Measurements from ENCODE around the gene SOX21.

The SOX21 gene

DNA sequence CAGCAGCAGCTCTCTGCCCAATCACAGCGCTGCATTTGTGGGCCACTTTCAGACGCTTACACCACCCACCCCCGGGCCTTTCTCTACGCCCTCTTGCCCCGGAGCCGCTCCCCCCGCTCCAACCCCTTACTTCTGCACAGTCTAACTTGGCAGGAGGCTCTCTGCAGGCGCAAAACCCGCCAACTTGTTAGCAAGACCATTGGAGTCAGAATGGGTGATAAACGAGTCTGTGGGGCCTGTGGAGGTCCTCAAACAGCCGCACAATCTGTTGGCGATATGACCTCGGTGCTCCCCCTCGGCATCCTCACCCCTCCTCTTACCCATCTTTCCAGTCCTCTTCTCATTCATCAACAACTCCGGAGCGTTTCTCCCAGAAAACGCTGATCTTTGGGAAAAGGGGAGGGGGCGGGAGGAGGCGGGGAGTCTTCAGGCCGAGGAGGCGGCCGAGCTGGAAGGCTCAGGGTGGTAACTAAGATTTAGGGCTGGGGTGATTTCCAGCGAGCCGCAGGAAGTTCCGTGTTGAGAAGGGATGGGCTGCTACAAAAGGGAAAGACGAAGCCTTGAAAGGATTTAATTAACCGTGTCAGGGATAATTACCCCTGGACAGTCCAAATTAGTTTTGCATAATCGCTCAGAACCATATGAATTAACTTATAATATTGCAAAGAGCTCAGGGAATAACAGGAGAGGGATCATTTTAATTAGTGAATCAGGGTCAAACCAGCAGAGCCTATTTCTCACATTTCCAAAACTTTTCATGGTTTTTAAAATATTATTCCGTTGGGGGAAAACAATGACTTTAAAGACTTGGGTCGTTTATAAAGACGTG is 4.1 kb downstream of the SOX21 start:
- DNase-seq: no peak

DNA sequence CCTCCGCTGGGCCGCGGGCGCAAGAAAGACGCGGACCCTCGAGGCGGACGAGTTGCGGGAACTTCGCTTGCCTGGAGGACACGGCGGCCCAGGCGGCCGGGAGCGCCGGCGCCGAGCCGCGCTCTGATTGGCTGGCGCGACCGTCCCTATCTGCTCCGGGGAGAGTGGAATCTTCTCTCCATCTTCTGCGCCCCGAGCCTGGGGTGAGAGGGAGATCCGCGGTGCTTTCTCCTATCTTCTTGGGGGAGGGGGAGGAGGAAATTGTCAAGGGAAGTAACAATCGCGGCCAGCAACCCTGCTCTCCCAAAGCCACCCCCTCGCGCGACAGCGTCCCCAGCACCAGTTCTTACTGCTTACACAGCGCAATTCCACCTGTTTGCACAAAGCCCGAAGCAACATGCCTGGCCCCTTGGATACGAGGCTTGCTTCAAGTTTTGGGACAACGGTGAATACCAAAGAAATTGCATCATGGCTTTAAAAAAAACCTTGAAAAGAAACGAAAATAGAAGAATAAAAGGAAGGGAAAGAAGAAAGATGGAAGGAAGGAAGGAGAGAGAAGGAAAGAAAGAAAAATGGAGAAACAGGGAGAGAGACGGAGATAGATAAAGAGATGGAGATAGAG is 4.8 kb downstream of the SOX21 start:
- no peak for DNase-seq

DNA sequence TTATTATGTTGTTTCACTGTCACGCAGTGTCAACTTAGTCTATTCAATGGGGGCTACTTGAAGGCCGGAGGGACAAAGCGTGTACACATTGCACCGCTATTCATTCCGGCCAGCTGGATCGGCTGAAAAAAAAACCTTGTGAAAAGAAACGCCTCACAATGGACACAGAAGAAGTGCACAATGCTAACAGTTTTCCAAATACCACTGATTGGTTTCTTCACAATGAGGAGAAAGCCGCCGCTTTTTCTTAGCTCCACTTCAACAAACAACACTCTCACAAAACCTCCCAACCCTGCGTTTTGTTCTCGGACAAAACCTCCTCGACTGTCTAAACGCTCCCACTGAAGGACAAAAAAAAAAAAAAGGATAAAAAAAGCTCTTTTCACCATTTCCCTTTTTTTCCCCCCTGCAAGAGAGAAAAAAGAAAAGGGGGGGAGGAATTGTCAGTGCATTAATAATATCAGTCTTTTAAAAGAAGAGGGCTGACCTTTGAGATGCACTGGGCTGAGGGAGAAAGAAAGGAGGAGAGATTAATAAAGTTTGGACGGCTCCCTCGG is 5.4 kb downstream of the SOX21 start:
- no peak for DNase-seq

DNA sequence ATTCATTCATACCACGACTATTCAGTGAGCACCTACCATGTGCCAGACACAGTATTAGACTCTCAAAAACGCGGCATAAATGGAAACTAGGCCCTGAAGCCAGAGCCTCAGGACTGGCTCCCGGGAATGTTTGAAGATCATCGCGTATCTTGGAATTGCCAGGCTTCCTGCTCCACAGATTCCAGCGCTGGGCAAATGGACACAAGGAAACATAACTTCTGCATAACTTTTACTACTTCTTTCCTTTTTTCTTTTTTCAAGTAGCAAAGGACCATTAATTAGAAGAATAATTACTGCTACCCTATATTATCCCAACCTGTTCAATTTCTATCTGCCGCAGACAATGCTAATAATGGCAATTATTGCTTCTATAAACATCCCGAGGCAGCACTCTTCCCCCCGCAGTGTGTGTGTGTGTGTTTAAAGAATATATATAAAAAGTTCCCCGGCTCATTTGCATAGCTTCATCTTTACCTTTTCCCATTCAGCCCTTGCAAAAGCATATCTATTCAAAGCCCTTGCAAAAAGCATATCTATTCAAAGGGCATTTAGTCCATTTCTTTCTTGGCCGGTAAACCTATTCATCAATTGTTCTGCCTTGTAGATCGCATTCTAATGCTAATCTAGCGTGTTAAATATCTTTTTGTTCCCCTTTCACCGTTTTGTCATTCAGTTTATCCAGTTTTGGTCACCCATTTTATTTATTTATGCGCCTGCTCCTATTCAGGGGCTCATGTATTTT is 6.1 kb downstream of the SOX21 start:
- DNase-seq: no peak

DNA sequence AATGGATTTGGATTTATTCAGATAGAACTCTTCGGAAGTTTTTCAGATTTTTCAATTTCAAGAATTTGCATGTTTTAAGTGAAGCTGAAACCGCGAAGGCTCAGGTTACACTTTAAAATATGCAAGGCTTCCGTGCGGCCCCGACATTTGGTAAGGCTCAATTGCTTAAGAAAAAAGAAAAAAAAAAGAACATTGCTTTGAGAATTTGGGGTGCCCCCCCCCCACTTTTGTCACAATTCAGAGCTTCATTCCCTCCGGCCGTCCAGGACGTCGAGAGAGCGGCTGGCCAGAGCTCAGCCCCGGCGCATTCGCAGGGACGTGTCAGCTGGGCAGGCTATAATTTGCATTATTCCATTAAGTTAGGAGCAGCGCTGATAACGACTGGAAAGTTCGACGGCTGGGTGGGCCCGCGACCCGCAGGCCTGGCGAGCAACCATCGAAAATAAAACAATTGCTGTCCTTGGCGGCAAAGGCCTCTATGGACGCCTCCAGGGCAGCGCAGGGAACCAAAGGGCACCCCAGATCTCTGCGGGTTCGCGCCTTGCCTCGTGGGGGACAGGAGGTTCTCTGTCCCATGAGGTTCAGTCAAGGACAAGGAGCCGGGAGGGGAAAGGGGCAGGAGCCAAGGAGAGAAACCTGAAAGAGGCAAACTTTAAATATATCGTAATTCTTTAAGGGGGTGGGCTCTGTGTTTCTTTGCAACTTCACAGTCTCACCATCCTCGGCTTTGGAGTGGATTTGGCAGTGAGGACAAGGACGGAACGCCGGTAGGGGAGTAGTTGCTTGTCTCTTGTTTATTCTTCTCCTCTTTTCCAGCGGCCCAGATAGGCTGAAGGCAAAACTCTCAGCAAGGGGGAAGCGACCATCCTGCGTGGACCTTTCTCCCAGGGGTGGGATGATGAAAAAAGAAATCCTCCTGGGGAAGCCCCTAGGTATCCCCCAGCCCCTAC is 7.0 kb downstream of the SOX21 start:
- DNase-seq: no peak

DNA sequence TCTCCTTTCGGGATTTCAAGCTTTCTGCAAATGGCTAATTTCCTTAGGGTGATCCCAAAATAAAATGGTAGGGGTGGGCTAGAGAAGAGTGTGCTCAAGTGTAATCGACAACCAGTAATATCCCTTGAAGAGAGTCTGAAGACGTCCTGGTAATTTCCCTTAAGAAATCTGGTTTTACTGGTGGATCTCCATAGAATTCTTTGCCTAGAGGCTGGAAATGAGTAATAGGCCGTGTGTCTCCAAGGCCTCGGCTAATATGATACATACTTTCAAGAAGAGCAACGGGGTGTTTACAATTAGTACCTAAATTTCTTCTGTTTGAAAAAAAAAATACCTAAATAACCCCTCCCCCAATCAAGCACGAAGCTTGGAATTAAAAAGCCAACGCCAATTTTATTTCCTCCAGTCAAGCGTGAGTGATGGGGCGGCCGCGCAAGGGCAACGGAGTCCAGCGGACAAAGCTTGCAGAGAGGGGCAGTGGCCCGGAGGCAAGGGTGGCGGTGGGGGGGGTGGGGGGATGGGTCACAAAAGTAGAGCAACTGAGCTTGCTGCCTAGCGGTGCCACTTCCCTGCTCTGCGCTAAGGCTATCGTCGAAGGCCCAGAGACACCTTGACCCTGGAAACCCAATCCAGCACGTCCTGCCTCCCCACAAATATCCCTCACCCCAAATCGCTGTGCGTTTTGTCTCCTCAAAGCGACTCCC is 7.8 kb downstream of the SOX21 start:
- no peak for DNase-seq

DNA sequence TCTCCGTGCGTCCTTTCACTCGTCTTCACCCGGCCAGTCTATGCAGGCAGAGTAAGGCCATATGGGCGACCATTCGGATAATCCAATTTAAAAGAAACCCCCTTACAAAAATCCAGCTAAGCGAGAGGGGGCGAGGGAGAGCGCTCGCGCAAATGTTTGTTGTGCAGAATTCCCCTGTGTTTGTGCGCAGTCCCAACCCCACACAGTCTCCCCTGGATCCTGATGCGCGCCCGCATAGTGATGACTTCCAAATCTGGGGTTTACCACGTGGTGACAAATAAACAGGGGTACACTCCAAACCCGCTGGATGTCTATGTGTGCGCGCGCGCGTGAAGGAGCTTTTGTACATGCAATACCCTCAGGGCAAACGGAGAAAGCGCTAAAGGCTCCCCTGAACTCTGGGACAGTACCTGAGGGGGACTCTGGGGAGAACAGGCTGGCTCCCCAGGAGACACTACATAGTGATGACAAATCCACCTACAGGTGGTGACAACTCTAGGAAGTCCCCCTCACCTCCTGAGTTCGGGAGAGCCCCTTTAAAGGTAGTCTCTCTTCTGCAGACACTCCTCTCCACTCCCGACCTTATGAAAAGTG is 8.5 kb downstream of the SOX21 start:
- no peak for DNase-seq

DNA sequence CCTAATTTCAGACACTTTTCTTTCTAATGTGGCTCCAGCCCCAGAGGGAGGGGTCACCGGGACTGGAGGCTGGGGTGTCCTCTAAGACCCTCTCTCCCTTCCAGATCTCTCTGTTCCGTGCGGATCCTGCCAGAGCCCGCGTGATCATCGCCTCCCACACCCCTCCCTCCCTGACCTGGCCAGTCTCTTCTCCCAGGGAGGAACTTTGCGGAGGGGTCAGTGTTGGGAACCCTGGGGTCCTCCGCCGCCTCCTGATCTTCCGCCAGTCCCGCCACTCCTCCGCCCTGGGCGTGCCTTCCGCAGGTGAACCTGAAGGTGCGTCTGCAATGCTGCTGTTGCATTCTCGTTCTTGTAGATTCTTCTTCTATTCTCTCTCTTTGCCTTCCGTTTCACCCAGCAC is 9.1 kb downstream of the SOX21 start:
- DNase-seq: no peak

DNA sequence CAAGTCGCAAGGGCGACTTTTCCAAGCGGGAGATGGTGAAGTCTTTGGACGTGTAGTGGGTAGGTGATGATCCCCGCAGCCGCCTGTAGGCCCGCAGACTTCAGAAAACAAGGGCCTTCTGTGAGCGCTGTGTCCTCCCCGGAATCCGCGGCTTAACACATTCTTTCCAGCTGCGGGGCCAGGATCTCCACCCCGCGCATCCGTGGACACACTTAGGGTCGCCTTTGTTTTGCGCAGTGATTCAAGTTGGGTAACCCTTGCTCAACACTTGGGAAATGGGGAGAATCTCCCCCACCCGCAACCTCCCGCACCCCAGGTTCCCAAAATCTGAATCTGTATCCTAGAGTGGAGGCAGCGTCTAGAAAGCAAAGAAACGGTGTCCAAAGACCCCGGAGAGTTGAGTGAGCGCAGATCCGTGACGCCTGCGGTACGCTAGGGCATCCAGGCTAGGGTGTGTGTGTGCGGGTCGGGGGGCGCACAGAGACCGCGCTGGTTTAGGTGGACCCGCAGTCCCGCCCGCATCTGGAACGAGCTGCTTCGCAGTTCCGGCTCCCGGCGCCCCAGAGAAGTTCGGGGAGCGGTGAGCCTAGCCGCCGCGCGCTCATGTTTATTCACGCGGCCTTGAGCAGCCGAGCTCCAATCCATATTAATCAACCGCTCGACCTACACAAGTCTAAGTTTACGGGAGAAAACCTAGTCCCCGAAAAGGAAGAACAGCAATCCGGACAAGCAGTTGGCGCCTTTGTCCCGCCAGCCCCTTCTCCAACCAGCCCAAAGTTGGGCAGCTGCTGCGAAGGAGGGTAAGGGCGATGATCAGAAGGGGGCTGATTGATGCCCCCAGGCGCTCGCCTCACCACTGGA is 9.9 kb downstream of the SOX21 start:
- no peak for DNase-seq

DNA sequence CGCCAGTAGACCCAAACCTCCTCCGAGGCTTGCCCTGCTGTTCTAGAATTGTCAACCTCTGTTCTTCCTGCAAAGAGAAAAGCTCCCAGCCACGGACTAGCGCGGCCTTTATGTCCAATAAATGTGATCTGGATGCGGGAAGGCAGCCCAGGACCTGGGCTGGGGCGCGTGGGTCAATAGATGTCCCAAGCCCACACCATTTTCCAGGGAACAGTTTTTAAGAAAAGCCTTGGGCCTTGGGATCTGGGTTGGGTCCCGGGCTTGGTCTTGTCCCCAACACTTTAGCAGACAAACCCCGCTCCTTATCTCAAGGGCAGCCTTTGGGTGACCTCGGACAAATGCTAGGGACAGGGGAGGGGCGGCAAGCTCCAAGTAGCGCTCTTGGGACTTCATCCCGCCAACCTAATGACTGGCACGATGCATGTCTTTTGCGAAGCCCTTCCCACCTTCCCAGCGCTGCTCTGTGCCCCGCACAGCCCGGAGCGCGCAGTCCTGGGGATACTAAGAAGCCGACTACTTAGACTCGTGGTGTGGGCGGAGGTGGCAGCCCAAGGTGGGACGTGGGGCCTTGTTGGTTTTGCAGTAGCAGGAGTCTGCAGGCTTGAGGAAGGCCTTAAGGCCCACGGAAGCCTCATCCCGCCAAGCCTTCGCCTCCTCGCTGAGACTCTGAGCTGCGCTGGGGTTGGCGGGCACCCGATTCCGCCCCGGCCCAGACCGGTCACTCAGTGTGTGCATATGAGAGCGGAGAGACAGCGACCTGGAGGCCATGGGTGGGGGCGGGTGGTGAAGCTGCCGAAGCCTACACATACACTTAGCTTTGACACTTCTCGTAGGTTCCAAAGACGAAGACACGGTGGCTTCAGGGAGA is 10.8 kb downstream of the SOX21 start:
- no peak for DNase-seq

DNA sequence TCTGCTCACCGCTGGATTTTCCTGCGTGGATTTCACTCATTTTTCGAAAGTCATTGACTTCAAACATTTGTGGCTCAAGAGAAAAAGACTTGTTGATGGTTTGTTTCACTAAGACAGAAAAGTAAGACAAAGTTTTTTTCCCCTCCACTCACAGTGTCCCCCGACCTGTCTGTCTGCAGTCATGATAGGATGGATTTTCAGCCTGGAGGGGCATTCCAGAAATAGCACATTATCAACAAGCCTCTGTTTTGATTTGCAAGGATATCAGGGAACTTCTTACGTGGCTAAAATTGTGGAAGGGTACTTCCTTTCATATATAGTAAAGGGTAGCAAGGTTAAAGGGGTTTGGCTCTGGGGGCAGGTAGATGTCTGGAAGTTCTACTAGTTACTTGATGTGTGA is 11.8 kb downstream of the SOX21 start:
- DNase-seq: no peak

DNA sequence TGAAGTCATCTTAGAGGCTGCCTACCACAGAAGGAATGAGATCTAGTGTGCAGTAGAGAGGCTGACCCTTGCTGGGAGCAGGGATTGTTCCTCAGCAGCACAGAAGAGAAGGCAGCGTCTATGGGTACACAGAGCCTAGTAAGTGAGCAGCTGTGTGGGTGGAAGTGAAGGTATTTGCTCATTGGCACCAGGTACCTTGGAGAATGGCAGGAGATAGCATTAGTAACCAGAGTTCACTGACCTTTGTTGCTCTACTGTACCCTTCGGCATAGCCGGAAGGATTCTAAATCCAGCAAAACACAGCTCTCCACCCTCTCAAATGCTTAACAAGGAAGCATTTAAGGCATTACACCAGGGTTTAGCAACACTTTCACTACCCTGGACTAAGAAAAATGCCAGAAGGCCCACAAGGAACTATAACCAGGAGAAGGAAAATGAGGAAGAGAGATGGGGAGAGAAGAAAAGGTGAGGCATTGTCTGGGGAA is 12.3 kb downstream of the SOX21 start:
- DNase-seq: no peak

DNA sequence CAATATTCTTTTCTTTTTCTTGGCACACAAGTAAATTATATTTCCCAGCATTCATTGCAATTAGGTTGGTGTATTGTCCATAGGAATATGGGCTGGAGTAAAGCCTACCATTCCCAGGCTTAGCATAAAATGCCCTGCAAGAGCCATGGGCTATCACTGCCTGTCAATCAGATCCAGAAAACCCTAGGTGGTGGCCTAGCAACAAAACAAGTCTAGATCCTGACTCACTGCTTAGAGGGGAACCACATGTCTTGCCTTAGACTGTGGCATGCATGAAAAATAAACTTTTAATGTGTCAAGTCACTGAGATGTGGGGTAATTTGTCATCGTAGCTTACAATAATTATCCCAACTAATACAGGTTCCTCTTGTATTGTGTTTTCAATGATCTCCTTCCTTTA is 16.2 kb downstream of the SOX21 start:
- no peak for DNase-seq

DNA sequence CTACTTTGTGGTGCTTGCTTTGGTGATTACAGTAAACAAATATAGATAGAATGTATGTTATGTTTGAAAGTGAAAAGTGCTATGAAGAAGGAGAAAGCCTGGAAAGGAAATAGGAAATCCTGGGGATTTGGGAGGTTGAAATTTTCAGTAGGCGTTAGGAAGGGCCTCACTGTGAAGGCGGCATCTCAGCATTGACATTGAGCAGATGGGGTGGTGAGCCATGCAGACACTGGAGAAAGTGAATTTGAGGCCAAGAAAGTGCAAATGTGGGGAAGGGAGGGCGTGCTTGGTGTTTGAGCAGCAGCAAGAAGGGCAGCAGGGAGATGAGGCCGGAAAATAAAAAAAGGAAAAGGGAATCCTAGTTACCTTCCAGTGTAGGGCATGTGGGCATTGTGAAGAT is 20.3 kb downstream of the SOX21 start:
- no peak for DNase-seq

DNA sequence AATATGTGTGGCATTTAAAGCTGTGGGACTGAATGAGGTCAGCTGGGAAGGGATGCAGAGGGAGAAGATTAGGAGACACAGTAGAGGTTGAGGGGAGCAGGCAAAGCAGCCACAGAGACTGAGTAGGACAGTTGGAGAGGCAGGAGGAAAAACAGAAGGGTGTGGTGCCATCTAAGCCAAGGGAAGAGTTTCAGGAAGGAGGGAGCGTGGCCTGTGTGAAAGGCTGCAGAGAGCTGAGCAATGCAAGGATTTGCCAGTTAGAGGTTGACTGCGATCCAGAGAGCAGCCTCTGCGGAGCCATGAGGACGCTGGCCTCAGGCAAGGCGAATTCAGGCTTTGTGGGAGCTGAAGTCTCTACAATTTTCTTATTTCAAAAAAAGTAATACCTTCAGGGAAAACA is 28.9 kb downstream of the SOX21 start:
- DNase-seq: no peak

DNA sequence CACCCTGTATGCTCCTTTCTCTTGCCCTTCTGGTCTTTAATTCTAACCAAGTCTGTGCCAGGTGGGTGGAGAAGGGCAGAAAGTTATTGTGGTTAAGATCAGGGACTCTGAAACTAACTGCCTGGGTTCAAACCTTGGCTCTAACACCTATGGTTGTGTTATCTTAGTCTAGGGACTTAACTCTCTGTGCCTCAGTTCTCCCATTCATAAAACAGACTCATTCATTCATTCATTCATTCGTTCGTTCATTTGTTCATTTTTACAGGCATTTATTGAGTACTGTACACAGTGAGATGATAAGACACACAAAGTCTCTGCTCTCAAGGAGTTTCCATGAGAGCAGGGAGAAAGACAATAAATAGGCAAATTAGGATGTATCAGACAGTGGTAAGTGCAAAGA is 30.1 kb downstream of the SOX21 start:
- no peak for DNase-seq

DNA sequence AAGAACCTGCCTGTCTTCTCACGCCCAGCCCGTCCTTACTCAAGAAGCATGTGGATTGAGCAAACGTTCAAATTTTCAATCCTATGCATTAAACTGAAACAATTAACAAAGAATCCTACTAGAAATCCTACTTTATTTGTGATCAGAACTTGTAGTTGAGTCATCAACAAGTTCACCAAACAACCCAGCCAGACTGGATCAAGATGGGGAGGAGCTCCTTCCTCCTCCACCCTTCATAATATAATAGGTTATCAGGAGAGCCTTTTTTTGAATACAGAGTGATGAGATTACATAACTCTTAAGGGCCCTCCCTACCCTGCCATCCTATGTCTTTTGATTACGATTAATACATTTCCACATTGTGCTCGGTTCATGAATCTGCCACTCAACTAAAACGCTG is 32.7 kb downstream of the SOX21 start:
- no peak for DNase-seq

DNA sequence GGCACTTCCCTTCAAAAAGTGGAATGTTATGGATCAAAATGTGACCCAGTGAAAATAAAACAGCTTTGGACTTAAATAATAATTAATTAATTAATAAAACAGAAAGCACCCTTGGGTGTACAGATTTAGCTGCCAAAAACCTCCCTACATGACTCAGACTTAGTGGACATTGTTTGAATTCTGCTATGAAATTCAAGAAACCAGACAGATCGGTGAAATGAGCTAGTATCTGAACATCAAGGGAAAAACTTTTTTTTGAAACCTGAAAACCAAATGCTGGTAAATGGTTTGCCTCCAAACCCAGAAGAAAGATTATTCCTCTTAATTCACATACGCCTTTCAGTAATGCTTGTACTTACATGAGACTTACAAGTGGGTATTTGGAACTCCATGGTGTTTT is 33.5 kb downstream of the SOX21 start:
- no peak for DNase-seq

DNA sequence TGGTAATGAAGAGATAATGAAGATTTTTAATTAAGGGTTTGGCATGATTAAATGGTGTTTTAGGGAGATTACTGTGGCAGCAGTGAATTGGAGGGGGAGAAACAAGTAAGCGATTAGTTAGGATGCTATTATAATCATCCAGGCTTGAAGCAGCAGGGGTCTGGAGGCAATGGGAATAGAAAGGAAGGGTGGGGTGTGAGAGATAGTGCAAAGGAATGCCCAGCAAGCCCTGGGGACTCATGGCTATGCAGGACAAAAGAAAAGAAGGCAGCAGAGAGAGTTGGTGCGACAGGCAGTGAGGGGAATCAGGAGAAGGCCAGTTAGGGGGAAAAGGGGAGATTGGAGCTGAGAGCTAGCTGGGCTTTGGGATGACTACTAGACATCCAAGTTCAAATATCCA is 34.5 kb downstream of the SOX21 start:
- no peak for DNase-seq

Data from effector CD8-positive, alpha-beta T cell (primary cell).